GM12878 (cell line): ENCODE results near the gene NUP210L. TPM values are rescaled to one million over a fixed set of nuclear protein-coding genes. Genes with fewer than 3 reads are reported as not detected.

ENCODE experiments used
- ATAC-seq: fragments of 200-7000 bp; cut with Tn5 transposase; 3 replicates; pipeline ENCODE4 v1.9.1; 2020; ENCODE audit warnings: mild to moderate bottlenecking, moderate library complexity
- BruUV-seq: library from RNA; stranded (reverse); fragments of 400-500 nt; replicated peaks from 2 replicates; lab custom pipeline; 2021; lab: Mats Ljungman, UMichigan
- CTCF ChIA-PET: fragments of 300-600 bp; sonication (Branson Sonifier 250); formaldehyde crosslinking; extraction: SDS; loops from one replicate; lab custom pipeline; 2021; ENCODE audit warnings: inconsistent platforms; lab: Yijun Ruan, JAX
- POLR2A ChIA-PET: fragments of 350-600 bp; formaldehyde crosslinking; extraction: SDS; loops from one replicate; lab custom pipeline; 2021; ENCODE audit warnings: inconsistent platforms; lab: Charles Lee
- RAD21 ChIA-PET: fragments of 300-600 bp; sonication (Branson Sonifier 250); formaldehyde crosslinking; loops from one replicate; lab custom pipeline; 2023; ENCODE audit warnings: antibody characterized with exemption; ENCODE audit not compliant: unreplicated experiment; lab: Charles Lee
- SMC1A ChIA-PET: fragments of 300-600 bp; sonication (Branson Sonifier 250); formaldehyde crosslinking; loops from one replicate; lab custom pipeline; 2023; ENCODE audit not compliant: unreplicated experiment, uncharacterized antibody; lab: Charles Lee
- DNase-seq: peaks from one replicate; pipeline ENCODE4 v3.0.0-alpha.2; 2011; ENCODE audit warnings: low read depth, low spot score
- FAIRE-seq: peaks from 3 replicates; lab custom pipeline; 2011; peaks lifted over from hg19 to GRCh38; lab: Jason Lieb, UNC
- H2AFZ ChIP-seq: 2 replicates; pipeline ENCODE4 v1.6.0; 2011; ENCODE audit warnings: low read depth, low read length, control low read depth; ENCODE audit not compliant: control insufficient read depth
- H3K27ac ChIP-seq: 2 replicates; pipeline ENCODE4 v1.5.1; 2011; ENCODE audit warnings: control low read depth; ENCODE audit not compliant: control insufficient read depth, insufficient read depth
- H3K27me3 ChIP-seq, 2 experiments: replicated peaks in 1 of 2; 2 replicates each; pipeline versions ENCODE4 v1.6.0 to v1.6.1; 2011; ENCODE audit warnings: low read length in 1 of 2; ENCODE audit not compliant: control insufficient read depth in 2 of 2, insufficient read depth in 2 of 2
- H3K36me3 ChIP-seq, 2 experiments: 2 replicates each; pipeline ENCODE4 v1.5.1; 2011; ENCODE audit warnings: low read length in 1 of 2; ENCODE audit not compliant: control insufficient read depth in 2 of 2, insufficient read depth in 2 of 2
- H3K4me1 ChIP-seq: 2 replicates; pipeline ENCODE4 v1.6.1; 2011; ENCODE audit warnings: mild to moderate bottlenecking, low read length, moderate library complexity, mixed read lengths; ENCODE audit not compliant: control insufficient read depth, insufficient read depth
- H3K4me2 ChIP-seq: 2 replicates; pipeline ENCODE4 v1.6.0; 2011; ENCODE audit warnings: control low read depth; ENCODE audit not compliant: control insufficient read depth, insufficient read depth
- H3K4me3 ChIP-seq: fragments of 200-600 bp; sonication (generic); 2 replicates; pipeline ENCODE4 v1.5.1; 2016
- H3K79me2 ChIP-seq: 2 replicates; pipeline ENCODE4 v1.6.0; 2011; ENCODE audit warnings: low read length; ENCODE audit not compliant: control insufficient read depth, insufficient read depth
- H3K9ac ChIP-seq: 2 replicates; pipeline ENCODE4 v1.8.0; 2011; ENCODE audit warnings: low read length, control low read depth, mixed read lengths; ENCODE audit not compliant: control insufficient read depth, insufficient read depth
- H3K9me3 ChIP-seq: replicated peaks from 3 replicates; pipeline ENCODE4 v1.5.1; 2011; ENCODE audit warnings: mild to moderate bottlenecking, low read length; ENCODE audit not compliant: control insufficient read depth, insufficient read depth
- H4K20me1 ChIP-seq: 2 replicates; pipeline ENCODE4 v1.6.0; 2011; ENCODE audit not compliant: control insufficient read depth, insufficient read depth
- CBX5 ChIP-seq: sonication (generic); IDR thresholded peaks from 2 replicates; pipeline ENCODE4 v1.6.1; 2016; ENCODE audit warnings: low read depth, moderate library complexity, mild to moderate bottlenecking, inconsistent platforms
- CREM ChIP-seq: IDR thresholded peaks from 2 replicates; pipeline ENCODE4 v1.6.1; 2014; ENCODE audit warnings: antibody characterized with exemption, low read depth
- CUX1 ChIP-seq: IDR thresholded peaks from 2 replicates; pipeline ENCODE4 v1.6.1; 2012; ENCODE audit warnings: improper control_type of control experiment, low read depth, low read length; ENCODE audit not compliant: insufficient replicate concordance
- KDM1A ChIP-seq: fragments of 200-600 bp; sonication (generic); IDR thresholded peaks from 2 replicates; pipeline ENCODE4 v1.6.1; 2016; ENCODE audit warnings: borderline replicate concordance
- MEF2B ChIP-seq: fragments of 450-650 bp; IDR thresholded peaks from 2 replicates; pipeline ENCODE4 v1.6.1; 2018; ENCODE audit warnings: mild to moderate bottlenecking, moderate library complexity; ENCODE audit not compliant: partially characterized antibody, poor library complexity, severe bottlenecking
- PAX5 ChIP-seq: IDR thresholded peaks from 2 replicates; pipeline ENCODE4 v1.6.1; 2011; ENCODE audit warnings: low read depth, low read length, borderline replicate concordance
- PML ChIP-seq: IDR thresholded peaks from 2 replicates; pipeline ENCODE4 v1.6.1; 2012; ENCODE audit warnings: low read length, inconsistent platforms
- POLR2AphosphoS5 ChIP-seq: IDR thresholded peaks from 2 replicates; pipeline ENCODE4 v1.6.1; 2011; ENCODE audit warnings: mild to moderate bottlenecking, low read length, inconsistent platforms
- RBBP5 ChIP-seq: fragments of 200-600 bp; sonication (generic); conservative IDR thresholded peaks from 2 replicates; pipeline ENCODE4 v1.6.1; 2016
- SRF ChIP-seq, 2 experiments: IDR thresholded peaks; 2 replicates each; pipeline ENCODE4 v1.6.1; 2011; ENCODE audit warnings: low read depth in 2 of 2, low read length in 2 of 2, mild to moderate bottlenecking in 1 of 2, moderate library complexity in 1 of 2
- STAT1 ChIP-seq: fragments of 450-650 bp; conservative IDR thresholded peaks from 2 replicates; pipeline ENCODE4 v1.6.1; 2014; ENCODE audit warnings: antibody characterized with exemption, mild to moderate bottlenecking
- TAF1 ChIP-seq: IDR thresholded peaks from 2 replicates; pipeline ENCODE4 v1.6.1; 2011; ENCODE audit warnings: mild to moderate bottlenecking, low read depth, low read length, borderline replicate concordance
- ZBED1 ChIP-seq: IDR thresholded peaks from 2 replicates; pipeline ENCODE4 v1.6.1; 2016; ENCODE audit warnings: borderline replicate concordance
- ZNF207 ChIP-seq: fragments of 450-650 bp; IDR thresholded peaks from 2 replicates; pipeline ENCODE4 v1.6.1; 2014; ENCODE audit warnings: antibody characterized with exemption, mild to moderate bottlenecking, borderline replicate concordance
- WGBS: methylation state at CpG from one replicate; pipeline ENCODE4 v1.1.6; 2016; ENCODE audit warnings: low lambda C conversion rate; ENCODE audit not compliant: insufficient replicate concordance, insufficient coverage; ENCODE audit errors: missing lambda C conversion rate; 5-methylcytosine and 5-hydroxymethylcytosine counted together
- in situ Hi-C: fragments of 300-500 bp; cut with MboI; formaldehyde crosslinking; loops from 9 replicates; pipeline ENCODE4 v1.14.3; 2018; ENCODE audit warnings: mixed read lengths
- intact Hi-C: fragments of 100-400 bp; cut with micrococcal nuclease; formaldehyde crosslinking; loops from one replicate; pipeline ENCODE4 v1.14.2; 2022; ENCODE audit not compliant: unreplicated experiment
- polyA plus RNA-seq, 11 experiments: library from polyadenylated mRNA; depleted of rRNA in 4 of 11; unstranded in 6 of 11; stranded (reverse) in 5 of 11; fragments of >200 nt; fragmentation: Nextera tagmentation in 4 of 11; fragmentation: Illumina TruSeq in 1 of 11; extraction: Ambion mirVana in 4 of 11; extraction: Trizol in 1 of 11; gene quantifications; 1 replicate in 1 of 11; 2 replicates in 10 of 11; pipeline versions ENCODE4 v1.2.1 to v1.2.3, GENCODE V29; 2011 to 2016; ENCODE audit warnings: inconsistent platforms in 2 of 11, missing spikeins in 2 of 11, low read depth in 1 of 11
- total RNA-seq, 4 experiments: library from RNA; depleted of rRNA in 3 of 4; stranded (reverse); fragments of >200 nt in 3 of 4; fragmentation: Illumina TruSeq in 1 of 4; extraction: Trizol in 1 of 4; gene quantifications; 2 replicates each; pipeline versions ENCODE4 v1.2.1 to v1.2.3, GENCODE V29; 2013 to 2021
- TF ChIP-seq, protein P1 (sequence below): fragments of 150-350 bp; IDR thresholded peaks from 2 replicates; pipeline ENCODE4 v1.6.1; 2014; ENCODE audit warnings: mild to moderate bottlenecking, low read depth, low read length
- TF ChIP-seq, protein P2 (sequence below): IDR thresholded peaks from 2 replicates; pipeline ENCODE4 v1.6.1; 2011; ENCODE audit warnings: borderline replicate concordance, low read depth, mild to moderate bottlenecking, moderate library complexity, mixed read lengths, low read length; ENCODE audit not compliant: insufficient read depth; ENCODE audit errors: extremely low read length

NUP210L gene
- total and polyA plus RNA-seq, 10 of the 15 experiments (the other 5 are each of a cell fraction or from before 2014, with no cell fraction given), result 0.04 to 0.08 (median 0.07) TPM; not detected in 7

DNA sequence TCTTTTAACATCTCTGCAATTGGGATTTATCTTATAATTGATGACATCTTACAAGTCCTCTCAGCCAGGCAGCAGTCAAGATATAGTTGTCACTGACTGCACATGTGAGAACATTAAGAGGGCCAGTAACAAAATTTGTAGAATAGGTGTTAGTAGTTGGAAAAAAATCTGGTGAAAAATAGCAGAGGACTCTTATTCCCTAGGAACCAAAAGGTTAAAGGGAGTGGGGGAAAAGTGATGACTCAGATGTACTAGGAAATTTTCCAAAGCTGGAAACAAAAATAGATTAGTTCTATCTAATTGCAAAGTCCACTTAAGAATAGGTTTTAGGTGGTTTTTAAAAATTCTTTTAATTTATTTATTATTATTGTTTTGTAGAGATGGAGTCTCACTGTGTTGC, 3.6 kb downstream of the NUP210L start (continued):
- TF ChIP-seq POLR2AphosphoS5 (no peak), MEF2B (no peak), CUX1 (no peak)

- H3K27me3 ChIP-seq, result no peaks in the 10 kb centered on the region
- no peak overlapping the region for H3K9ac ChIP-seq
- SMC1A ChIA-PET, result interaction anchor here (1.0 to 1.2 kb wide), 2 partner anchors 9 to 173 kb away, joined by 3 to 6 read pairs; no protein-coding TSS in a partner anchor
- WGBS, result 0% methylated on average over 3 of the region's 3 CpGs
- peak; percentile 75 for FAIRE-seq
- ATAC-seq, result peak; percentile 94
- peak; percentile 36 for DNase-seq
- no peak overlapping the region for H3K27ac ChIP-seq
- no peaks in the 10 kb centered on the region for H3K36me3 ChIP-seq
- no peak overlapping the region for H3K4me3 ChIP-seq
- H2AFZ ChIP-seq, result no peak overlapping the region
- CTCF ChIA-PET, result no interaction called here
- in situ Hi-C loops (no loop called here), intact Hi-C loops (no loop called here)
- POLR2A ChIA-PET, result interaction anchor here (0.6 to 1.6 kb wide), 2 partner anchors 10 to 15 kb away, joined by 4 to 7 read pairs; no protein-coding TSS in a partner anchor
- H3K9me3 ChIP-seq, result no peaks in the 10 kb centered on the region
- H3K79me2 ChIP-seq, result no peaks in the 10 kb centered on the region
- H4K20me1 ChIP-seq, result no peaks in the 10 kb centered on the region
- no peaks in the 10 kb centered on the region; the same call in 1 of the 2 replicates for H3K4me1 ChIP-seq
- BruUV-seq, result no TSS peak
- RAD21 ChIA-PET, result interaction anchor here (0.6 to 1.2 kb wide), 2 partner anchors 32 to 205 kb away, joined by 3 read pairs; no protein-coding TSS in a partner anchor
- H3K4me2 ChIP-seq, result no peak overlapping the region
- TF ChIP-seq SRF (IDR thresholded peaks at IDR 0.05; ENCODE audit: low read depth in 2 of 2, low read length in 2 of 2) (0 out of 4 replicates have a peak, but pooled peaks of 1 of the 2 experiments have one; percentile 14), PAX5 (no peak), STAT1 (no peak), ZBED1 (no peak), KDM1A (no peak), CREM (peak; percentile 42; the same call in 1 of the 2 replicates), ZNF207 (no peak), RBBP5 (no peak), PML (no peak), CBX5 (no peak), TAF1 (no peak)
- TF ChIP-seq, protein P1, sequence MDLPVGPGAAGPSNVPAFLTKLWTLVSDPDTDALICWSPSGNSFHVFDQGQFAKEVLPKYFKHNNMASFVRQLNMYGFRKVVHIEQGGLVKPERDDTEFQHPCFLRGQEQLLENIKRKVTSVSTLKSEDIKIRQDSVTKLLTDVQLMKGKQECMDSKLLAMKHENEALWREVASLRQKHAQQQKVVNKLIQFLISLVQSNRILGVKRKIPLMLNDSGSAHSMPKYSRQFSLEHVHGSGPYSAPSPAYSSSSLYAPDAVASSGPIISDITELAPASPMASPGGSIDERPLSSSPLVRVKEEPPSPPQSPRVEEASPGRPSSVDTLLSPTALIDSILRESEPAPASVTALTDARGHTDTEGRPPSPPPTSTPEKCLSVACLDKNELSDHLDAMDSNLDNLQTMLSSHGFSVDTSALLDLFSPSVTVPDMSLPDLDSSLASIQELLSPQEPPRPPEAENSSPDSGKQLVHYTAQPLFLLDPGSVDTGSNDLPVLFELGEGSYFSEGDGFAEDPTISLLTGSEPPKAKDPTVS, result no peak
- TF ChIP-seq, protein P2, sequence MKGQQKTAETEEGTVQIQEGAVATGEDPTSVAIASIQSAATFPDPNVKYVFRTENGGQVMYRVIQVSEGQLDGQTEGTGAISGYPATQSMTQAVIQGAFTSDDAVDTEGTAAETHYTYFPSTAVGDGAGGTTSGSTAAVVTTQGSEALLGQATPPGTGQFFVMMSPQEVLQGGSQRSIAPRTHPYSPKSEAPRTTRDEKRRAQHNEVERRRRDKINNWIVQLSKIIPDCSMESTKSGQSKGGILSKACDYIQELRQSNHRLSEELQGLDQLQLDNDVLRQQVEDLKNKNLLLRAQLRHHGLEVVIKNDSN, result no peak
Measured at GRCh38 chr1:154148807-154149206, 6.1 kb downstream of the NUP210L start.
